AG08396 (cell line): Measurements from ENCODE around the gene BORCS6.
"Not testable (repeated sequence)": the region's sequence is repeated elsewhere in the genome, so short reads cannot be mapped to it uniquely, and the experiment has no call there.

ENCODE experiments used
- DNase-seq: peaks from one replicate; pipeline ENCODE4 v3.0.0; 2012; ENCODE audit warnings: low spot score, mixed read lengths

Gene BORCS6

GRCh38 chr17:8173056-8173870 lies 16.7 kb downstream of the BORCS6 start:
- DNase-seq, result peak; percentile 84

GRCh38 chr17:8170186-8170585 lies 19.8 kb downstream of the BORCS6 start:
- DNase-seq, result not testable (repeated sequence)

DNA sequence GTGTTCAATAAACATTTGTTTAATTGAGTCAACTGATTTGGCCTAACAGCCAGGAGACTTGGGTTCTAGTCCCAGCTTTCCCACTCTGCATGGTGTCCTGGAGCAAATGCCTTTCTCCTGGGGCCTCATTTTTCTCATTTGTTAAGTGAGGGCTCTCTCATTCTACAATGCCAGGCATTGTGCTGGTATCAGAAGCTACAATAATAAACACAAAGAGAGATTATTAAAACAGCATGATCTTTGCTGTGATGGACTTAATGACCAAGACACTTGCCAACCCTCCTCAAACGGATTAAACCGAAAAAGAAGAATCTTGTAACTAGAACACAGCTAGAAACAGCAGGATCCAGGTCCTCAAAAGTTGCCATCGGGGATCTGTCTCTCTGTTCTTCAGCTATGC lies 22.5 kb downstream of the BORCS6 start:
- no peak for DNase-seq

- DNase-seq, result no peak
Measured at GRCh38 chr17:8166731-8167130, 23.2 kb downstream of the BORCS6 start.

GRCh38 chr17:8164815-8165131 lies 25.2 kb downstream of the BORCS6 start:
- no peak for DNase-seq

DNA sequence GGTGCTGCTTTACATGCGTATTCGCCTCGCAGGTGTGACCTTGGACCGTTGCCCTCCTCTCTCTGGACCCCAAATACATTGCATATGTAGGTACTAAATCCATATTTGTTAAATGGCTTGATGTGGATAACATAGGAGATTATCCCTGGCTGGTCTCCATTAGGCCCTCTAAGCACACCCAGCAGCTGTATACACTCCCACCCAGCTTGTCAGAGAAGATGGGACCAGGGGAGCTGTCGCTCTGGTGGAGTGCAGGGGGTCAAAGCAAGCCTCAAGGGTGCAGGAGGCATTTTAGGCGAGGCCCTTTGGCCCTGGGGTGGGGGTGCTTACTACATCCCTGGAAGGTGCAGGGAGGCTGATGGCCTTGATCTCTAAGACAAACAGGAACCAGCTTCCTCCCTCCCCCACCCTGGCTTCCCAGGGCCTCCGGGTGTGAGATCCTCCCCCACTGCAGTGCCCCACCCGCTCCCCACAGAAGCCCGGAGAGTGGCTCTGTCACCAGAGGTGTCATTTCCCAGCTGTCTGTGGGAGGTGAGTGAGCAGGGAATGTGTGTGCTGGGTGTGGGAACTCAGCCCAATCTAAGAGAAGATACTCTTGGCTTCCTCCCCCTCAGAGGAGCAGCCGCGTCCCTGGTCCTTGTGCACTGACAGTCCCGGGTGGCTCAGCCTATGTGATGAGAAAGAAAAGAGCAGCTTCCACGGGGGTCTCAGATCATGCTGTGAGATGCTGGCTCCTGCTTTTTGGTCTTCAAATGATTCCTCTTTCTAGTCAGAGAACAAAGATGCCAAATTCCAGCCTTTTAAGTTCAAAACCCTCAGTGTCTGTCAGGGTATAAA lies 25.8 kb downstream of the BORCS6 start:
- DNase-seq, result peak; percentile 55

DNA sequence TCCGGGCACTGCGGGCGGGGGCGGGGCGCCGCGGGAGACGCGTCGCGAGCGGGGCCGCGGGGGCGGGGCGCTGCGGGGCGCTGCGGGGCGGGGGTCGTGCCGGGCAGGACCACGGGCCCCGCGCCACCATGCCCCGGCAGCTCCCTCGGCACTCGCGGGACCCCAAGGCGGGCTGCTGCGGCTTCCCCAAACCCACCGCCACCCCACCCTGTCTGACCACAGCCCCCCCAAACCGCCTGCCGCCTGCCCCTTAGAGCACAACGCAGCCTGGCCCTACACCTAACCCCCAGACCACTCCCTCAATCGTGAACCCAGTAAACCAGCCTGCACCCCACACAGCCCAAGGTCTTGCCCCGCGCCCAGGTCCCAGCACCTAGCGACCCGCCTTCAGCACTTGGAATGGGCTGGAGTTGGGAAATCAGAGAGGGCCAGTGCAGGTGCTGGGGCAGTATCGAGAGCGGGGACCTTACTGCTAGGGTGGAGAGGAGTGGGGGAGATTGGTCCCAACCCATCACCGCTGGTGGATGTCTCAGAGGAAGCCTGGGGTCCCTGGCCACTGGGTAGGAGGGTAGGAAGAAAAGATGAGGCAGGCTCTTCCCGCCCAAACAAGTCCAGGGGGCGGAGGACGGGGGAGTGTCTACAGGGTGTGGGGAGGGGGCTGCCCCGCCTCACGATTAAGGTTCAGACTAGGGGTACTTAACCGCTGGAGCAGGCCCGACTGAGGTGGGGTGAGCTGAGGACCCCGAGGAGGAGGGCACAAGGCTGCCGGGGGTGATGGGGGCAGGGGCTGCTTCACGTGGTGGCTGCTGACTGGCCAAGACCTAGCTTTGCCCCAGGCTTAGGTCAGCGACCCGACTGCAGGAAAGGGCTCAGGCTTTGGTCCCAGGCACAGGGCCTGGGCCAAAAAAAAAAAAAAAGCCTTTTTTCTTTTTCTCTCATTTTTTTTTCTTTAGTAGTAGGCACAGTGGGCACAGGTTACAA lies 26.7 kb downstream of the BORCS6 start:
- no peak for DNase-seq

- peak; percentile 83 for DNase-seq
Measured at GRCh38 chr17:8162233-8162996, 27.6 kb downstream of the BORCS6 start, which contains the start of gene VAMP2. Gene VAMP2, minus strand, starts transcription at chr17:8162948. Its CDS starts 69 bp downstream, at chr17:8162879.

- no peak for DNase-seq
Measured at GRCh38 chr17:8161289-8162232, 28.4 kb downstream of the BORCS6 start.

GRCh38 chr17:8160741-8161221 lies 29.2 kb downstream of the BORCS6 start:
- DNase-seq, result no peak

DNA sequence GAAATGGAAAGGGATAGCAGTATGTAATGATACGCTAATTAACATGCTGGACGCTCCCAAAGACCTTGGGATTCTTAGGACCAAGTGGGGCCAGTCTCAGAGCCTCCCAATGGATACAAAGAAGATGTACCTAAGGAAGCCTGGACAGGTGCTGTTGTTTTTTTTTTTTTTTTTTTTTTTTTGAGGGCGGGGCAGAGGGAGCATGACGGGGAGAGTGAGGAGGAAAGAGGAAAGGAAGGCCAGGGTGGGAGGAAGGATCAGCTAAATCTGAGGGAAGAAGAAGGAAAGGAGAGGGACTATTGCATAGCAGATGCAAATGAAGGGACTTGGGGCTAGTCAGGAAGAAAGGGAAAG lies 29.8 kb downstream of the BORCS6 start:
- no peak for DNase-seq

DNA sequence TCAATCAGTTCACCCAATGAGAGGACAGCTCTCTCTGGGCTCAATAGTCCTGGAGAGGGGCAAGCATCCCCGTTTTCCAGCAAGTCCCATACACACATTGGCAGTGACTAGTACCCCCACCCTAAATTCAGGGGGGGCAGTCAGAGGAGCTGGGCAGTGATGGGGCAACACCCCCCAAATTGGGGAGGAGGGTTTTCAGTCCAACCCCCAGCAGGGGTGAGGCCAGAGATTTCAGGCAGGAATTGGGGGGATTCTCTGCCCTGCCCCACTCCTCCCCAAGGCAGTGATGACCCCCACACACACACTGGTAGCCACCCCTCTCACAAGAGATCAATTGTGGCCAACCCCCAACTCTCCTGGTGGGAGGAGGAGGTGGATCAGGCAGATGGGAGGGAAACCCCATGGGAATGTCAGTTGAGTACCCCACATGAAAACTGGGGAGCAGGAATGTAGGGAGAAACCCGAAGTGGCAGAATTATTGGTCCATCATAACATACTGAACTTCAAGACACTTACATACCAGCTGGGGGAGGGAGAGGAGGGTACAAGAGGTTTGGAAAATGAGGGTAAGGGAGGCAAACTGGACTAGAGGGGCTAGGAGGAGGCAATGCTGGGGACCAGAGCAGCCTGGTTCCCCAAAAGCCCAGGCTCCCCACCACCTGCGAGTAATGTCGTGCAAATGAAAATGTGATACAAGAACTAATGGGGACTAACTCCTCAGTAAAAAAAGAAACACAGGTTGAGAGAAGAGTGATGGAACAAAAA lies 30.3 kb downstream of the BORCS6 start:
- no peak for DNase-seq

DNA sequence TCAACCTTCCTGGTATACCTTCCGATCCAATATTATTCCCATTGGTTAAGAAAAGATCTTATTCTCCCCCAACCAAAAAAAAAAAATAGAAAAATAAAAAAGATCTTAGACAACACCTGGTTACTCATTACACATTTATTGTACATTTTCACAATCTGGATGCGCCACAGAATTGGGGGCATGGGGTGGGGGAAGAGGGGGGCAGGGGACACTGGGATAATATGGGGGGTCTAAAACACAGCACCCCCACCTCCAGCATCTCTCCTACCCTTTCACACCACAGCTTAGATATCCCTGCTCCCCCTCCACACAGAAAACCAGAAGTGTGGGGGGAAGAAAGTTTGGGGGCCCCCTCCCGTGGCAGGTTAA lies 31.0 kb downstream of the BORCS6 start:
- DNase-seq, result no peak

- peak; percentile 89 for DNase-seq
Measured at GRCh38 chr17:8158267-8159031, 31.5 kb downstream of the BORCS6 start.

GRCh38 chr17:8156246-8156992 lies 33.6 kb downstream of the BORCS6 start:
- peak; percentile 98 for DNase-seq

GRCh38 chr17:8155996-8156245 lies 34.1 kb downstream of the BORCS6 start:
- DNase-seq, result no peak

DNA sequence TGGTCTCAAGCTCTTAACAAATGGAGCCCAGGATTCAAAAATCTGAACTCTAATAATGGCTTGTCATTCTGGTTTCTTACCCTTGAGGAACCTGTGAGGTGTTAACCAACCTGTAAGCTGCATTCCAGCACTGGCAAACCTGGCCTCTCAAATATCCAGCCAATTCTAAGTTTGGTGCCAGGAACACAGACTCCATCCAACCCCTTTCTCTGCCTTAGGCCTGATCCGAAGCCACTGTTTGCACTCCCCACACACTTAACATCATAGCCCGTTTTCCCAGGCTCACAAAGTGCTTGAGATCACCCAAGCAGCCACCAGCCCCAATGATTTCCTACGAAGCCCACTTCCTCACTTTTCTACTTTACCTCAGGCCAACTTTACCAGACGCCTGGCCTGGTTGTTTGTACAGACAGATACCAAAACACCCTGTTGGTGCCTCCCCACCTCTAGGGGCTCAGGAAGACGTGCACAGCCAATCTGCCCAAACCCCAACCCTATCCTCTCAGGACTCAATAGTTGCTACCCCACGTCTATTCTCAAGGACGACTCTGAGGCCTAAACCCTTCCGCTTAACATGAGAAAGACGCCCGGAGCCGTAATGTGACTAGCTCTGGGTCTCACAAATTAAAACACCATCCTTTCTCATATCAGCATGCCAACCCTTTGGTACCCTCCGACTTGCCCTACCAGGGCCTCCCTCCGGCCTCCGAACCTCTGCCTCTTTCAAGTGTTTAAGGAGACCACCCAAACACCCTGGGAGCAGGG lies 34.6 kb downstream of the BORCS6 start:
- DNase-seq, result no peak
